HepG2 (cell line): ENCODE data around the gene GPATCH3. TPM values are rescaled to one million over a fixed set of nuclear protein-coding genes. Genes with fewer than 3 reads are reported as not detected.

Experiments
- ATAC-seq: fragments of 200-7000 bp; cut with Tn5 transposase; 3 replicates; pipeline ENCODE4 v1.9.1; 2020; ENCODE audit warnings: mild to moderate bottlenecking, moderate library complexity
- BruUV-seq: library from RNA; stranded (reverse); fragments of 400-500 nt; replicated peaks from 2 replicates; lab custom pipeline; 2021; lab: Mats Ljungman, UMichigan
- CTCF ChIA-PET: fragments of 300-600 bp; formaldehyde crosslinking; extraction: SDS; loops from one replicate; lab custom pipeline; 2021; ENCODE audit warnings: low total read pairs, inconsistent platforms, low intra/inter-chr PET ratio; lab: Yijun Ruan, JAX
- POLR2A ChIA-PET: fragments of 350-600 bp; sonication (Branson Sonifier 250); formaldehyde crosslinking; loops from one replicate; lab custom pipeline; 2020; ENCODE audit warnings: antibody characterized with exemption, inconsistent platforms; lab: Yijun Ruan, JAX
- DNase-seq: peaks from one replicate; pipeline ENCODE4 v3.0.0-alpha.2; 2015; ENCODE audit warnings: low spot score
- FAIRE-seq: peaks from 3 replicates; lab custom pipeline; 2011; peaks lifted over from hg19 to GRCh38; lab: Jason Lieb, UNC
- H2AFZ ChIP-seq: one replicate; pipeline ENCODE4 v1.6.1; 2011; ENCODE audit warnings: low read length, inconsistent platforms
- H3K27ac ChIP-seq: fragments of 300-600 bp; 3 replicates; pipeline ENCODE4 v1.8.0; 2011; ENCODE audit warnings: mixed run types, mild to moderate bottlenecking, mixed read lengths, low read length, inconsistent platforms; ENCODE audit not compliant: insufficient read depth; ENCODE audit errors: extremely low read length
- H3K27me3 ChIP-seq, 2 experiments: fragments of 200-600 bp in 1 of 2; 2 replicates in 1 of 2; 3 replicates in 1 of 2; pipeline versions ENCODE4 v1.6.0 to v1.8.0; 2011; ENCODE audit warnings: low read length in 2 of 2, mild to moderate bottlenecking in 2 of 2, moderate library complexity in 2 of 2, inconsistent platforms in 1 of 2; ENCODE audit not compliant: insufficient read depth in 2 of 2, control insufficient read depth in 1 of 2
- H3K36me3 ChIP-seq, 2 experiments: fragments of 200-600 bp in 1 of 2; replicated peaks in 1 of 2; 2 replicates in 1 of 2; 3 replicates in 1 of 2; pipeline versions ENCODE4 v1.5.1 to v1.8.0; 2011; ENCODE audit warnings: low read length in 2 of 2, inconsistent platforms in 1 of 2; ENCODE audit not compliant: insufficient read depth in 2 of 2, control insufficient read depth in 1 of 2
- H3K4me1 ChIP-seq: 2 replicates; pipeline ENCODE4 v1.5.1; 2012; ENCODE audit warnings: low read length, inconsistent platforms; ENCODE audit not compliant: insufficient read depth
- H3K4me2 ChIP-seq: 2 replicates; pipeline ENCODE4 v1.6.0; 2011; ENCODE audit warnings: low read depth, low read length, inconsistent platforms
- H3K4me3 ChIP-seq, 3 experiments: fragments of 200-600 bp in 1 of 3; sonication (generic), shearing (Covaris generic) in 1 of 3; replicated peaks in 1 of 3; 2 replicates each; pipeline ENCODE4 v1.5.1; 2011 to 2016; ENCODE audit warnings: low read length in 3 of 3, inconsistent platforms in 2 of 3, low read depth in 2 of 3, mild to moderate bottlenecking in 2 of 3, control low read depth in 1 of 3, mixed read lengths in 1 of 3; ENCODE audit not compliant: insufficient read depth in 1 of 3
- H3K79me2 ChIP-seq: one replicate; pipeline ENCODE4 v1.6.1; 2011; ENCODE audit warnings: low read length, inconsistent platforms; ENCODE audit not compliant: insufficient read depth
- H3K9ac ChIP-seq: 2 replicates; pipeline ENCODE4 v1.6.0; 2011; ENCODE audit warnings: mild to moderate bottlenecking, low read depth, low read length, inconsistent platforms; ENCODE audit not compliant: insufficient read depth
- H3K9me3 ChIP-seq: 2 replicates; pipeline ENCODE4 v1.5.1; 2012; ENCODE audit warnings: mild to moderate bottlenecking, low read length
- H4K20me1 ChIP-seq: 2 replicates; pipeline ENCODE4 v1.6.0; 2011; ENCODE audit warnings: inconsistent platforms, mild to moderate bottlenecking, low read length, moderate library complexity; ENCODE audit not compliant: insufficient read depth
- GTF3A ChIP-seq: sonication (generic); formaldehyde crosslinking; conservative IDR thresholded peaks from 2 replicates; pipeline ENCODE4 v1.4.0; 2020; ENCODE audit warnings: mild to moderate bottlenecking, missing genetic modification reagents
- KDM6A ChIP-seq: IDR thresholded peaks from 2 replicates; pipeline ENCODE4 v1.6.1; 2016; ENCODE audit warnings: low read depth
- LRRFIP1 ChIP-seq: sonication (generic); formaldehyde crosslinking; conservative IDR thresholded peaks from 2 replicates; pipeline ENCODE4 v1.4.0; 2020; ENCODE audit warnings: missing genetic modification reagents
- MED8 ChIP-seq: sonication (generic); formaldehyde crosslinking; IDR thresholded peaks from 2 replicates; pipeline ENCODE4 v1.8.1; 2023; ENCODE audit warnings: mild to moderate bottlenecking, missing genetic modification reagents; ENCODE audit not compliant: insufficient replicate concordance
- MTF1 ChIP-seq: sonication (generic); formaldehyde crosslinking; IDR thresholded peaks from 2 replicates; pipeline ENCODE4 v1.5.0; 2020; ENCODE audit warnings: missing genetic modification reagents
- PLRG1 ChIP-seq: fragments of 450-650 bp; conservative IDR thresholded peaks from 2 replicates; pipeline ENCODE4 v1.6.1; 2016
- SP2 ChIP-seq: sonication (generic); formaldehyde crosslinking; IDR thresholded peaks from 2 replicates; pipeline ENCODE4 v1.5.1; 2020; ENCODE audit warnings: mild to moderate bottlenecking, missing genetic modification reagents
- SP4 ChIP-seq: sonication (generic); formaldehyde crosslinking; IDR thresholded peaks from 2 replicates; pipeline ENCODE4 v1.8.1; 2023; ENCODE audit warnings: mild to moderate bottlenecking, missing genetic modification reagents
- SUZ12 ChIP-seq: fragments of 150-350 bp; IDR thresholded peaks from 2 replicates; pipeline ENCODE4 v1.6.1; 2014; ENCODE audit warnings: low read depth, low read length
- TFAP4 ChIP-seq: sonication (generic); IDR thresholded peaks from 2 replicates; pipeline ENCODE4 v1.6.1; 2016; ENCODE audit warnings: low read depth, borderline replicate concordance
- ZNF562 ChIP-seq: sonication (generic); formaldehyde crosslinking; IDR thresholded peaks from 2 replicates; pipeline ENCODE4 v1.8.0; 2022; ENCODE audit warnings: missing genetic modification reagents, borderline replicate concordance
- WGBS: methylation state at CpG from one replicate; pipeline ENCODE4 v1.1.6; 2017; ENCODE audit warnings: low lambda C conversion rate; 5-methylcytosine and 5-hydroxymethylcytosine counted together
- in situ Hi-C: cut with HindIII; loops from 2 replicates; pipeline ENCODE4 v1.10.0; 2017; ENCODE audit warnings: low pct_unique_long_range_greater_than_20kb; ENCODE audit not compliant: extremely low pct_ligation_motif_present
- intact Hi-C: fragments of 100-400 bp; cut with micrococcal nuclease; formaldehyde crosslinking; loops from one replicate; pipeline ENCODE4 v1.10.0; 2022; ENCODE audit not compliant: unreplicated experiment
- polyA plus RNA-seq, 8 experiments: library from polyadenylated mRNA; depleted of rRNA in 3 of 8; stranded (reverse) in 7 of 8; unstranded in 1 of 8; fragments of >200 nt; fragmentation: Illumina TruSeq in 4 of 8; extraction: Trizol in 4 of 8; gene quantifications; 2 replicates each; pipeline versions ENCODE4 v1.2.1 to v1.2.3, GENCODE V29; 2011 to 2016; ENCODE audit warnings: low read depth in 4 of 8, missing spikeins in 1 of 8, mixed read lengths in 1 of 8; ENCODE audit not compliant: insufficient read depth in 1 of 8
- total RNA-seq, 5 experiments: library from RNA; depleted of rRNA; stranded (reverse); fragments of >200 nt; fragmentation: Illumina TruSeq; extraction: Trizol; gene quantifications; 2 replicates each; pipeline ENCODE4 v1.2.3, GENCODE V29; 2016; ENCODE audit warnings: low read depth in 1 of 5

GPATCH3 gene
- total and polyA plus RNA-seq, 2 of the 13 experiments (the other 11 are each of a cell fraction or from before 2014, with no cell fraction given): 8.3 to 11.0 TPM

GRCh38 chr1:26855636-26856035 lies 44.6 kb downstream of the GPATCH3 start:
- Histone ChIP-seq H3K9ac (no peak overlapping the region), H3K4me1 (no peaks in the 10 kb centered on the region)

DNA sequence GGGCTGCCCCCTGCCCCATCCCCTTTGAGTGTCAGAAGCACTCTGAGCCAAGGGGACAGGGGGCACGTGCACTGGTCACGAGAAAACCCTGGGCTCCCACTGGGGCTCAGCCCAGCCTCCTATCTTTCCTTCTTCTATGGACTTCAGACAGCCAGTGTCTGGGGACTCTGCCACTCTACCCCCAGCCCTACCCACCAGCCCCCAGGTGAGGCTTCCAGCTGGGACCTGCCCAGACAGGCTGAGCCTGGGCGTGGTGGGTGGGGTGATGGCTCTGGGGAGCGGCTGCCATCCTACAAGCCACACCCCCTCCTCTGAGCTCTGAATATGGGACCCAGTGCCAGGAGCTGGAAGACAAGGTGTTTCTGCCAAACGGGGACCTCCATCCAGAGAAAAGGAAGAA lies 45.4 kb downstream of the GPATCH3 start:
- BruUV-seq: no TSS peak
- TF ChIP-seq PLRG1 (no peak), LRRFIP1 (CRISPR knock-in tag) (no peak)
- intact Hi-C loops (no loop called here), in situ Hi-C loops (no loop called here)
- Histone ChIP-seq H3K9me3 (no peaks in the 10 kb centered on the region), H3K4me3 (no peak overlapping the region), H3K27me3 (no peaks in the 10 kb centered on the region), H3K4me2 (no peak overlapping the region), H3K27ac (no peak overlapping the region), H3K9ac (no peak overlapping the region), H3K79me2 (no peaks in the 10 kb centered on the region), H4K20me1 (no peaks in the 10 kb centered on the region), H3K4me1 (no peaks in the 10 kb centered on the region), H2AFZ (no peak overlapping the region), H3K36me3 (peaks cover 25 to 40% of the 10 kb centered on the region in 2 experiments)
- DNase-seq: no peak
- ATAC-seq: no peak
- WGBS: 96% methylated on average over 5 of the region's 5 CpGs
- CTCF ChIA-PET: no interaction called here
- POLR2A ChIA-PET: no interaction called here
- no peak for FAIRE-seq

More at GRCh38 chr1:26855636-26856035, 44.6 kb downstream of the GPATCH3 start:
- POLR2A ChIA-PET: no interaction called here
- Histone ChIP-seq H3K4me3 (no peak overlapping the region), H4K20me1 (no peaks in the 10 kb centered on the region), H3K27me3 (no peaks in the 10 kb centered on the region), H3K9me3 (no peaks in the 10 kb centered on the region)
- in situ Hi-C loops: no loop called here
- TF ChIP-seq ZNF562: no peak
- TF ChIP-seq SUZ12: no peak
- no peak for TF ChIP-seq SP4 (CRISPR knock-in tag)
- TF ChIP-seq GTF3A (CRISPR knock-in tag): no peak
- no peak for TF ChIP-seq MED8 (CRISPR knock-in tag)
- no peak for TF ChIP-seq KDM6A (CRISPR knock-in tag)
- no peak for TF ChIP-seq TFAP4
- no peak for TF ChIP-seq MTF1 (CRISPR knock-in tag)
- TF ChIP-seq SP2 (CRISPR knock-in tag): no peak
- TF ChIP-seq, all 625 proteins: peak for 0
- WGBS: 96% methylated on average over 4 of the region's 4 CpGs
- intact Hi-C loops: no loop called here
- FAIRE-seq (no peak), DNase-seq (no peak), ATAC-seq (no peak)
- Histone ChIP-seq H2AFZ (no peak overlapping the region), H3K36me3 (peaks cover 19 to 33% of the 10 kb centered on the region in 2 experiments), H3K27ac (no peak overlapping the region), H3K79me2 (no peaks in the 10 kb centered on the region), H3K4me2 (no peak overlapping the region)
- CTCF ChIA-PET: no interaction called here
- no TSS peak for BruUV-seq
